ENCODE measurements around the gene RNF130. TPM values are rescaled to one million over a fixed set of nuclear protein-coding genes. Genes with fewer than 3 reads are reported as not detected.

Gene RNF130
- total RNA-seq, 2 experiments from 2014 or later, result 3.8 to 4.3 TPM

GRCh38 chr5:179912951-179913350 lies 158.6 kb downstream of the RNF130 start:
- ChIA-PET POLR2A (no interaction called here), CTCF (interaction anchor here (1.6 kb wide), 1 partner anchor 11 kb away, joined by 3 read pairs; no protein-coding TSS in a partner anchor)
- no peaks in the 10 kb centered on the region for H3K9me3 Mint-ChIP-seq
- peaks cover 5% of the 10 kb centered on the region for H3K4me1 Mint-ChIP-seq
- H3K27ac Mint-ChIP-seq, result no peak overlapping the region
- no peak for DNase-seq
- H3K27me3 Mint-ChIP-seq, result no peaks in the 10 kb centered on the region
- H3K4me3 Mint-ChIP-seq, result no peak overlapping the region
- H3K36me3 Mint-ChIP-seq (ENCODE audit: low read depth), result no peaks in the 10 kb centered on the region

- ChIA-PET CTCF (interaction anchor here (0.6 to 1.6 kb wide), 2 partner anchors 11 to 154 kb away, joined by 3 to 4 read pairs; no protein-coding TSS in a partner anchor), POLR2A (no interaction called here)
- H3K27ac Mint-ChIP-seq, result no peak overlapping the region
- no peak for DNase-seq
- H3K9me3 Mint-ChIP-seq, result no peaks in the 10 kb centered on the region
- peaks cover 5% of the 10 kb centered on the region for H3K4me1 Mint-ChIP-seq
- no peaks in the 10 kb centered on the region for H3K36me3 Mint-ChIP-seq (ENCODE audit: low read depth)
- H3K27me3 Mint-ChIP-seq, result no peaks in the 10 kb centered on the region
- no peak overlapping the region for H3K4me3 Mint-ChIP-seq
Observed at GRCh38 chr5:179912386-179912785, 159.2 kb downstream of the RNF130 start.

- Mint-ChIP-seq H3K36me3 (ENCODE audit: low read depth) (peaks cover 4% of the 10 kb centered on the region), H3K27me3 (no peaks in the 10 kb centered on the region), H3K4me3 (peak overlapping the region; percentile 7), H3K9me3 (no peaks in the 10 kb centered on the region), H3K27ac (no peak overlapping the region), H3K4me1 (peaks cover 22% of the 10 kb centered on the region)
- ChIA-PET POLR2A (no interaction called here), CTCF (interaction anchor here (1.0 kb wide), 1 partner anchor 52 kb away, joined by 3 read pairs; no protein-coding TSS in a partner anchor)
- no peak for DNase-seq
Observed at GRCh38 chr5:179909224-179909623, 162.3 kb downstream of the RNF130 start.

GRCh38 chr5:179908528-179908927 lies 163.0 kb downstream of the RNF130 start:
- peak overlapping the region; percentile 85 for H3K27ac Mint-ChIP-seq
- no peaks in the 10 kb centered on the region for H3K27me3 Mint-ChIP-seq
- DNase-seq, result no peak
- H3K4me1 Mint-ChIP-seq, result peaks cover 22% of the 10 kb centered on the region
- POLR2A ChIA-PET, result no interaction called here
- no peaks in the 10 kb centered on the region for H3K9me3 Mint-ChIP-seq
- peak overlapping the region; percentile 80 for H3K4me3 Mint-ChIP-seq
- peaks cover 7% of the 10 kb centered on the region for H3K36me3 Mint-ChIP-seq (ENCODE audit: low read depth)
- CTCF ChIA-PET, result interaction anchor here (0.6 to 2.4 kb wide), 6 partner anchors 8 to 171 kb away, joined by 3 to 7 read pairs (median 4); no protein-coding TSS in a partner anchor

DNA sequence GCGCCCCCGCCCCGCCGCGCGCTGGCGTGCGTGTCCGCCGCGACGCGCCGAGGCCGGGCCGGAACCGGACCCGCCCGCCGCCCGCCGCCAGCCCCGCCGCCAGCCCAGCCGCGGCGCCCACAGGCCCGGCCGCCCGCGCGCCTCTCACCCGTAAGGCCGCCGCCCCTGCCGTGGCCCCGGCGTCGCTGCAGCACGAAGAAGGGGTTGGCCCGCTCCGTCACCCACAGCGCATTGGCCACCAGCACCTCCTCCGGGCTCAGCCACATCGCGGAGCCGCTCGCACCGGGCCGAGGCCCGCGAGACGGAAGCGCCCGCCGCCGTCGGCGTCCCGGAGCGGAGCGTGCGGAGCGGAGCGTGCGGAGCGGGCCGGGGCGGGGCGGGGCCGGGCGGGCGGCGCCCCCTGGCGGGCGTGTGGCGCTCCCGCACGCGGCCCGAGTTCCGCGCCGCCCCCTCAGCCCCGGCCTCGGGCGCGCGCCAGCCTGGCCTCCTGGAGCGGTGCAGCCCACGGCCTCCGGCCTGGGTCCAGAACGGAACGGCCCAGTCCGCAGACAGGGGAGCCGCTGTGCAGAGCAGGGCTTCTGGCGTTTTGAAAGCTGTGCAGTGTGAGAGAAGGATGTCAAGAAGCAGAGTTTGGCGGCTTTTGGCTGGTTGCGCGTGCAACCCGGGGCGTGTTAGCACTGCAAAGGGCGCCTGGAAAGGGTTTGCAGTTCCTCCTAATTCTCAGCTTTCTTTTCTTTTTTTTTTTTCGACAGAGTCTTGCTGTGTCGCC lies 163.8 kb downstream of the RNF130 start, which contains the start of gene TBC1D9B:
Gene TBC1D9B (minus strand): TSS at position 342 of the 769 bp plus-strand sequence. CDS start 76 bp downstream, at position 266.
- Mint-ChIP-seq H3K4me3 (peak within 1 kb of the TSS; percentile 82), H3K4me1 (peaks cover 22% of the 10 kb centered on the region), H3K36me3 (ENCODE audit: low read depth) (peaks cover 8% of the 10 kb centered on the region), H3K9me3 (no peaks in the 10 kb centered on the region), H3K27ac (peak within 1 kb of the TSS; percentile 85), H3K27me3 (no peaks in the 10 kb centered on the region)
- DNase-seq, result peak; percentile 66
- ChIA-PET POLR2A (interaction anchor here (0.6 kb wide), 1 partner anchor 96 kb away, joined by 15 read pairs; no protein-coding TSS in a partner anchor), CTCF (interaction anchor here (0.7 to 2.4 kb wide), 7 partner anchors 9 to 176 kb away, joined by 3 to 7 read pairs (median 4); no protein-coding TSS in a partner anchor)

DNA sequence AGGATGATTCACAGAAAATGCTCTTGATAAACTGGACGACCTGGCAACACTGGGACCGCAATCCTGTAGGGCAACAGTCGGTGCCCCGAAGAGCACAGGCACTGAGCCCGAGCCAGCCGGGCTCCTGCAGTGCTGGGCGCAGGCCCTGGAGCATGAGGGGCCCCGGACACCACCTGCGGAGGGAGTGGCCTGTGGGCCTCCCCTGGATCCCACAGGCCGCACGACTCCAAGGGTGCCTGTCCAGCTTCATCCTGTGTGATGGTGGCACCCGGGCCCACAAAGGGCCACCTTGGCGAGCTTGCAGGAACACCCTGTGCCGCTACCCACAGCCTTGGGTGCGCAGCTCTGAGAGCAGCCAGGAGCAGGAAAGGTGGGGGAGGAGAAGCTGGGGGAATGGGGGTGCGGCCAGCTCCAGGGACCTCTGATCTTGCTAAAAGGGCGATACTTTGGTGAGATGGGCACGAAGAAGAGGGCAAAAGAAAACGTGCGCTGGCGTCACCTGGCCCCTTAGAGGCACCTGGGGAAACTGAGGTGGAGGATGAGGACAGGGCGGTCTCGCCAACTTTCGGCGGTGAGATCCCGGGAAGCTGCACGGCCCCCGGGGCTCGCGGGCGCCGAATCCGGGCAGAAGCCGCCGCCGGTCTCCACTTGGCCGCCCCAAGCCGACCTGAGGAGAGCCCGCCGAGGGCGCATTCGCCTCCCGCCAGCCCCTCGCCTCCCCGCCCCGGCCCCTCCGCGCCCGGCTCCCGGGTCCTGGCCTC lies 164.6 kb downstream of the RNF130 start:
- CTCF ChIA-PET, result interaction anchor here (0.6 to 2.4 kb wide), 7 partner anchors 10 to 547 kb away, joined by 3 to 7 read pairs (median 4); no protein-coding TSS in a partner anchor
- H3K4me1 Mint-ChIP-seq, result peaks cover 22% of the 10 kb centered on the region
- H3K4me3 Mint-ChIP-seq, result peak overlapping the region; percentile 82

DNA sequence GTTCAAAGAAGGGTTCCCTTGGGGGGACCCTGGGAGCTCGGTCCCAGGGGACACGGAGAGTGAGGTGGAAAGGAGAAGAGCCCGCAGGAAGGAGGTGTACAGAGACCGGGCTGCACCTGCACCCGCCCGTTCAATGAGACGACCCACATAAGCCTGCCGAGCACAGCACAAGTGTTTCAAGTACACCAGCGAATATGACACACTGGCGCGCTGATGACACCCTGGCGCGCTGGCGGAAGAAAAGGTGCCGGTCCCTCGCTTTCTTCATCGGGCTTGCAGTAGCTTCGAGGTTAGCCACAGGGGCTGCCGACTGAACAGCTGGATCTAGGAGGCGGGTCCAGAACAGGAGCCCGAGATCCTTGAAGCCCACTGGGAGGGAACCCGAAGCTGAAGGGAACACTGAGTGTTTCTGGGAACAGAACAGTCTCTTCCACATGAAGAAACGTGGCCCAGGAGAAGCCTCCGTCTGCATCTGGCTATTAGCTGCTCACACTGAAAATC lies 165.2 kb downstream of the RNF130 start:
- Mint-ChIP-seq H3K36me3 (ENCODE audit: low read depth) (peaks cover 12% of the 10 kb centered on the region), H3K9me3 (no peaks in the 10 kb centered on the region), H3K27ac (peak overlapping the region; percentile 50), H3K4me1 (peaks cover 22% of the 10 kb centered on the region), H3K27me3 (no peaks in the 10 kb centered on the region), H3K4me3 (peak overlapping the region; percentile 82)
- ChIA-PET CTCF (interaction anchor here (1.0 to 2.4 kb wide), 5 partner anchors 10 to 308 kb away, joined by 3 to 7 read pairs (median 4); no protein-coding TSS in a partner anchor), POLR2A (no interaction called here)
- DNase-seq, result no peak

More for the DNA sequence above, 164.6 kb downstream of the RNF130 start:
- H3K9me3 Mint-ChIP-seq, result no peaks in the 10 kb centered on the region
- no peaks in the 10 kb centered on the region for H3K27me3 Mint-ChIP-seq
- peaks cover 10% of the 10 kb centered on the region for H3K36me3 Mint-ChIP-seq (ENCODE audit: low read depth)
- peak; percentile 30 for DNase-seq
- H3K27ac Mint-ChIP-seq, result peak overlapping the region; percentile 79
- POLR2A ChIA-PET, result interaction anchor here (0.6 kb wide), 1 partner anchor 96 kb away, joined by 15 read pairs; no protein-coding TSS in a partner anchor

GRCh38 chr5:179905161-179905560 lies 166.4 kb downstream of the RNF130 start:
- peaks cover 22% of the 10 kb centered on the region for H3K4me1 Mint-ChIP-seq
- no peaks in the 10 kb centered on the region for H3K9me3 Mint-ChIP-seq
- no peak for DNase-seq
- peaks cover 12% of the 10 kb centered on the region for H3K36me3 Mint-ChIP-seq (ENCODE audit: low read depth)
- ChIA-PET POLR2A (no interaction called here), CTCF (interaction anchor here (0.8 to 1.7 kb wide), 3 partner anchors 15 to 103 kb away, joined by 3 read pairs; no protein-coding TSS in a partner anchor)
- H3K27ac Mint-ChIP-seq, result no peak overlapping the region
- no peak overlapping the region for H3K4me3 Mint-ChIP-seq
- no peaks in the 10 kb centered on the region for H3K27me3 Mint-ChIP-seq

Small RNAs within 50 kb of the gene (microRNA-seq; reads per million reads assigned to microRNA genes)
- 17.1 reads per million, percentile 47 among the genes with 10 or more reads in this experiment for gene MIR340 (ENCODE audit: borderline microRNAs expressed, borderline replicate concordance)

Other genes starting within 250 kb of the RNF130 start
- gene MRNIP, start 212.9 kb downstream of the RNF130 start, total RNA-seq, result 10 to 100 TPM; 11.7 to 16.8 TPM
- 10 to 100 TPM; 86.4 to 92.9 TPM for gene TBC1D9B, start 163.9 kb downstream of the RNF130 start, total RNA-seq
- not detected for gene RASGEF1C, start 137.5 kb upstream of the RNF130 start, total RNA-seq
- gene MAPK9, start 220.3 kb upstream of the RNF130 start, total RNA-seq, result 10 to 100 TPM; 39.6 to 47.6 TPM